H1 (cell line): ENCODE data around the gene ALDOC. TPM values are rescaled to one million over a fixed set of nuclear protein-coding genes. Genes with fewer than 3 reads are reported as not detected.

Experiments used
- CTCF ChIA-PET: fragments of 300-600 bp; sonication (Branson Sonifier 250); formaldehyde crosslinking; loops from one replicate; lab custom pipeline; 2021; ENCODE audit not compliant: partially characterized antibody; lab: Charles Lee
- POLR2A ChIA-PET: fragments of 300-600 bp; sonication (Branson Sonifier 250); formaldehyde crosslinking; loops from one replicate; lab custom pipeline; 2021; ENCODE audit warnings: inconsistent platforms; ENCODE audit not compliant: partially characterized antibody; lab: Charles Lee
- DNase-seq, 2 experiments: peaks; one replicate each; pipeline versions ENCODE4 v3.0.0 to v3.0.0-alpha.2; 2010 to 2022; ENCODE audit warnings: low spot score in 2 of 2, low read depth in 1 of 2, mixed read lengths in 1 of 2
- FAIRE-seq: peaks from 2 replicates; lab custom pipeline; 2011; peaks lifted over from hg19 to GRCh38; lab: Jason Lieb, UNC
- H2AFZ ChIP-seq: 2 replicates; pipeline ENCODE4 v1.8.1; 2012; ENCODE audit warnings: low read length, inconsistent platforms
- H2AK5ac ChIP-seq: 2 replicates; pipeline ENCODE4 v1.6.1; 2013; ENCODE audit warnings: low read depth, low read length
- H2BK120ac ChIP-seq: replicated peaks from 2 replicates; pipeline ENCODE3; 2013; ENCODE audit warnings: low read depth, low read length, inconsistent platforms
- H2BK12ac ChIP-seq: 2 replicates; pipeline ENCODE4 v1.6.1; 2013; ENCODE audit warnings: low read depth, low read length
- H2BK15ac ChIP-seq: 2 replicates; pipeline ENCODE4 v1.6.1; 2013; ENCODE audit warnings: low read length
- H2BK20ac ChIP-seq: 2 replicates; pipeline ENCODE4 v1.6.1; 2013; ENCODE audit warnings: low read length
- H2BK5ac ChIP-seq: 2 replicates; pipeline ENCODE4 v1.6.1; 2013; ENCODE audit warnings: low read depth, low read length
- H3K14ac ChIP-seq: 2 replicates; pipeline ENCODE4 v1.6.1; 2013; ENCODE audit warnings: inconsistent platforms; ENCODE audit not compliant: insufficient read length
- H3K18ac ChIP-seq: 2 replicates; pipeline ENCODE4 v1.6.1; 2013; ENCODE audit warnings: low read length; ENCODE audit errors: extremely low read depth
- H3K23ac ChIP-seq: 2 replicates; pipeline ENCODE4 v1.6.1; 2013; ENCODE audit warnings: inconsistent platforms; ENCODE audit not compliant: insufficient read length
- H3K23me2 ChIP-seq: 2 replicates; pipeline ENCODE4 v1.6.1; 2013; ENCODE audit warnings: low read depth, low read length
- H3K27ac ChIP-seq: 2 replicates; pipeline ENCODE4 v1.6.1; 2011; ENCODE audit warnings: low read depth, low read length, inconsistent platforms
- H3K27me3 ChIP-seq, 4 experiments: replicated peaks in 1 of 4; 1 replicate in 1 of 4; 2 replicates in 3 of 4; pipeline versions ENCODE4 v1.6.1 to v1.8.1; 2011 to 2013; ENCODE audit warnings: low read length in 3 of 4, mild to moderate bottlenecking in 3 of 4, inconsistent platforms in 2 of 4, mixed read lengths in 2 of 4, moderate library complexity in 1 of 4; ENCODE audit not compliant: control insufficient read depth in 3 of 4, insufficient read depth in 3 of 4; ENCODE audit errors: extremely low read depth in 1 of 4
- H3K36me3 ChIP-seq, 4 experiments: 2 replicates each; pipeline versions ENCODE4 v1.6.1 to v1.8.1; 2011 to 2013; ENCODE audit warnings: mild to moderate bottlenecking in 4 of 4, low read length in 3 of 4, moderate library complexity in 2 of 4, control low read depth in 1 of 4, inconsistent platforms in 1 of 4; ENCODE audit not compliant: insufficient read depth in 4 of 4, control insufficient read depth in 2 of 4
- H3K4ac ChIP-seq: replicated peaks from 2 replicates; pipeline ENCODE3; 2013; ENCODE audit warnings: low read length, low read depth, mixed read lengths, inconsistent platforms; ENCODE audit not compliant: insufficient read length
- H3K4me1 ChIP-seq, 4 experiments: replicated peaks in 1 of 4; 1 replicate in 1 of 4; 2 replicates in 3 of 4; pipeline versions ENCODE4 v1.6.1 to v1.8.1; 2011 to 2013; ENCODE audit warnings: low read length in 3 of 4, inconsistent platforms in 2 of 4, mixed read lengths in 1 of 4; ENCODE audit not compliant: insufficient read depth in 4 of 4, control insufficient read depth in 3 of 4
- H3K4me2 ChIP-seq, 2 experiments: 2 replicates each; pipeline versions ENCODE4 v1.6.1 to v1.8.1; 2011 to 2013; ENCODE audit warnings: low read depth in 2 of 2, low read length in 2 of 2, control low read depth in 1 of 2, inconsistent platforms in 1 of 2, mild to moderate bottlenecking in 1 of 2; ENCODE audit not compliant: insufficient read depth in 1 of 2
- H3K4me3 ChIP-seq, 4 experiments: fragments of 200-600, 300-600 bp in 1 of 4; sonication (generic), shearing (Covaris generic), sonication (Bioruptor Twin) in 1 of 4; 2 replicates each; pipeline versions ENCODE4 v1.5.1 to v1.8.1; 2011 to 2016; ENCODE audit warnings: low read length in 4 of 4, low read depth in 3 of 4, control low read depth in 2 of 4, inconsistent platforms in 2 of 4, mild to moderate bottlenecking in 2 of 4, mixed read lengths in 1 of 4, moderate library complexity in 1 of 4; ENCODE audit not compliant: insufficient read depth in 2 of 4; ENCODE audit errors: extremely low read depth in 1 of 4
- H3K56ac ChIP-seq: replicated peaks from 2 replicates; pipeline ENCODE3; 2013; ENCODE audit warnings: low read depth, mild to moderate bottlenecking, mixed read lengths, low read length, inconsistent platforms; ENCODE audit not compliant: insufficient read length
- H3K79me1 ChIP-seq: 2 replicates; pipeline ENCODE4 v1.6.1; 2013; ENCODE audit warnings: low read depth, low read length, control low read depth
- H3K79me2 ChIP-seq, 2 experiments: 2 replicates each; pipeline versions ENCODE4 v1.6.1 to v1.8.1; 2012 to 2013; ENCODE audit warnings: low read length in 2 of 2, mild to moderate bottlenecking in 2 of 2, inconsistent platforms in 1 of 2; ENCODE audit not compliant: insufficient read depth in 2 of 2, control insufficient read depth in 1 of 2
- H3K9ac ChIP-seq, 4 experiments: replicated peaks in 1 of 4; 1 replicate in 1 of 4; 2 replicates in 3 of 4; pipeline versions ENCODE4 v1.6.1 to v1.8.1; 2011 to 2013; ENCODE audit warnings: low read depth in 3 of 4, low read length in 3 of 4, control low read depth in 2 of 4, mild to moderate bottlenecking in 2 of 4, moderate library complexity in 2 of 4, inconsistent platforms in 1 of 4; ENCODE audit errors: extremely low read depth in 1 of 4
- H3K9me3 ChIP-seq, 2 experiments: 2 replicates each; pipeline versions ENCODE4 v1.6.1 to v1.8.1; 2012 to 2013; ENCODE audit warnings: mild to moderate bottlenecking in 2 of 2, moderate library complexity in 2 of 2, control low read depth in 1 of 2, inconsistent platforms in 1 of 2, low read depth in 1 of 2, low read length in 1 of 2, mixed read lengths in 1 of 2; ENCODE audit not compliant: insufficient read depth in 2 of 2
- H4K20me1 ChIP-seq, 2 experiments: replicated peaks in 1 of 2; 2 replicates each; pipeline versions ENCODE3 to v1.8.1; 2011 to 2013; ENCODE audit warnings: inconsistent platforms in 2 of 2, low read length in 2 of 2, mild to moderate bottlenecking in 1 of 2; ENCODE audit not compliant: insufficient read depth in 2 of 2, control insufficient read depth in 1 of 2
- H4K5ac ChIP-seq: 2 replicates; pipeline ENCODE4 v1.6.1; 2013; ENCODE audit warnings: low read length, low read depth, mixed read lengths, inconsistent platforms; ENCODE audit not compliant: insufficient read length
- H4K8ac ChIP-seq: 2 replicates; pipeline ENCODE4 v1.8.0; 2013; ENCODE audit warnings: mild to moderate bottlenecking, moderate library complexity, low read length, inconsistent platforms; ENCODE audit not compliant: insufficient read depth; ENCODE audit errors: extremely low read depth
- H4K91ac ChIP-seq: replicated peaks from 2 replicates; pipeline ENCODE3; 2013; ENCODE audit warnings: low read length, mixed read lengths, inconsistent platforms; ENCODE audit not compliant: insufficient read length
- CEBPB ChIP-seq: IDR thresholded peaks from 2 replicates; pipeline ENCODE4 v1.6.1; 2012; ENCODE audit warnings: low read depth, low read length
- EZH2 ChIP-seq: fragments of 200-600 bp; sonication (generic); IDR thresholded peaks from 2 replicates; pipeline ENCODE4 v1.7.1; 2012; ENCODE audit warnings: low read depth, mild to moderate bottlenecking, moderate library complexity, low read length, inconsistent platforms; ENCODE audit not compliant: severe bottlenecking
- FOSL1 ChIP-seq: IDR thresholded peaks from 2 replicates; pipeline ENCODE4 v1.6.1; 2011; ENCODE audit warnings: mild to moderate bottlenecking, low read depth, low read length, moderate library complexity; ENCODE audit not compliant: insufficient read depth
- RFX5 ChIP-seq: IDR thresholded peaks from 2 replicates; pipeline ENCODE4 v1.6.1; 2011; ENCODE audit warnings: low read depth, low read length, improper control_type of control experiment, borderline replicate concordance
- SIRT6 ChIP-seq: IDR thresholded peaks from one replicate; pipeline ENCODE4 v1.7.1; 2012; ENCODE audit warnings: low read length, inconsistent platforms
- SP4 ChIP-seq: IDR thresholded peaks from 2 replicates; pipeline ENCODE4 v1.6.1; 2012; ENCODE audit warnings: low read length, inconsistent platforms
- SUZ12 ChIP-seq: fragments of 200-600 bp; sonication (generic); IDR thresholded peaks from 2 replicates; pipeline ENCODE4 v1.6.1; 2012; ENCODE audit warnings: mild to moderate bottlenecking, inconsistent platforms, low read length, moderate library complexity, mixed read lengths
- TBP ChIP-seq: IDR thresholded peaks from 2 replicates; pipeline ENCODE4 v1.6.1; 2011; ENCODE audit warnings: low read depth, low read length, improper control_type of control experiment
- TCF12 ChIP-seq: IDR thresholded peaks from 2 replicates; pipeline ENCODE4 v1.6.1; 2011; ENCODE audit warnings: low read depth, mild to moderate bottlenecking, low read length
- WGBS, 2 experiments: shearing (Covaris generic) in 1 of 2; methylation state at CpG; one replicate each; pipeline versions ENCODE4 v1.1.6 to v1.1.7; 2013 to 2015; ENCODE audit warnings: low lambda C conversion rate in 2 of 2, mixed read lengths in 2 of 2, inconsistent platforms in 1 of 2, low coverage in 1 of 2, missing lambda C conversion rate in 1 of 2; ENCODE audit not compliant: insufficient replicate concordance in 2 of 2, insufficient coverage in 1 of 2, insufficient read length in 1 of 2; ENCODE audit errors: extremely low coverage in 1 of 2, missing lambda C conversion rate in 1 of 2; 5-methylcytosine and 5-hydroxymethylcytosine counted together
- polyA plus RNA-seq, 7 experiments: library from polyadenylated mRNA; depleted of rRNA in 3 of 7; stranded (reverse) in 5 of 7; unstranded in 2 of 7; fragments of >200 nt in 5 of 7; fragments of 200-250 nt in 2 of 7; gene quantifications; 1 replicate in 5 of 7; 2 replicates in 1 of 7; 4 replicates in 1 of 7; pipeline versions ENCODE4 v1.2.1 to v1.2.3, GENCODE V29; 2011 to 2013; ENCODE audit warnings: missing spikeins in 2 of 7, mixed read lengths in 2 of 7
- total RNA-seq: library from RNA; stranded (reverse); fragmentation: NEBNext Ultra II Directional; extraction: Animal tissue kit (Norgen Biotek cat#: 25700); gene quantifications from 2 replicates; pipeline ENCODE4 v1.2.1, GENCODE V29; 2021

Gene ALDOC
- total and polyA plus RNA-seq, 2 of the 8 experiments (the other 6 are each of a cell fraction or from before 2014, with no cell fraction given), result 51.6 to 103 TPM

GRCh38 chr17:28615260-28615940, 38.7 kb upstream of the ALDOC start:
- no peak overlapping the region for H2AK5ac ChIP-seq
- WGBS, 2 experiments, result 89% methylated on average over 4 of the region's 4 CpGs; no CpG with 5 or more reads in 1 of the 2 experiments
- H4K8ac ChIP-seq, result no peak overlapping the region; the same call in 1 of the 2 replicates
- peaks cover 2 to 5% of the 10 kb centered on the region in 2 experiments for H4K20me1 ChIP-seq
- H2AFZ ChIP-seq, result no peak overlapping the region
- H3K27me3 ChIP-seq, result no peaks in the 10 kb centered on the region
- TF ChIP-seq TCF12 (no peak), SUZ12 (no peak), TBP (no peak), EZH2 (no peak), SP4 (no peak), SIRT6 (no peak), FOSL1 (no peak), RFX5 (no peak), CEBPB (no peak)
- H3K79me2 ChIP-seq, result no peaks in the 10 kb centered on the region
- no peak overlapping the region for H3K18ac ChIP-seq
- H3K56ac ChIP-seq, result no peak overlapping the region
- CTCF ChIA-PET, result interaction anchor here (0.6 to 6.0 kb wide), 2 partner anchors 15 to 220 kb away, joined by 3 to 45 read pairs; partner anchors contain the start of gene SPAG5
- H2BK12ac ChIP-seq, result no peak overlapping the region
- peaks cover 57 to 89% (median 79%) of the 10 kb centered on the region in 4 experiments for H3K36me3 ChIP-seq
- no peak overlapping the region for H2BK120ac ChIP-seq
- no peaks in the 10 kb centered on the region for H3K23me2 ChIP-seq
- H3K9me3 ChIP-seq, result no peaks in the 10 kb centered on the region
- H3K4me1 ChIP-seq, result no peaks in the 10 kb centered on the region
- no peak overlapping the region for H3K4me3 ChIP-seq
- no peak overlapping the region for H3K14ac ChIP-seq
- H2BK5ac ChIP-seq, result no peak overlapping the region
- FAIRE-seq (no peak), DNase-seq (no peak)
- no peak overlapping the region for H3K23ac ChIP-seq
- POLR2A ChIA-PET, result interaction anchor here (0.7 to 14.8 kb wide), 9 partner anchors 9 to 76 kb away, joined by 3 to 163 read pairs (median 4); partner anchors contain the start of genes SDF2 and SUPT6H
- no peak overlapping the region for H3K4ac ChIP-seq
- H2BK15ac ChIP-seq, result no peak overlapping the region
- H3K27ac ChIP-seq, result no peak overlapping the region
- no peak overlapping the region for H4K91ac ChIP-seq
- no peak overlapping the region for H4K5ac ChIP-seq
- no peak overlapping the region for H3K4me2 ChIP-seq
- H3K79me1 ChIP-seq, result 0 out of 2 replicates have a peak, but pooled peaks cover 2% of the 10 kb centered on the region
- H2BK20ac ChIP-seq, result no peak overlapping the region
- H3K9ac ChIP-seq, result no peak overlapping the region
